ENCODE results near the gene NBEAL2.

Gene NBEAL2

DNA sequence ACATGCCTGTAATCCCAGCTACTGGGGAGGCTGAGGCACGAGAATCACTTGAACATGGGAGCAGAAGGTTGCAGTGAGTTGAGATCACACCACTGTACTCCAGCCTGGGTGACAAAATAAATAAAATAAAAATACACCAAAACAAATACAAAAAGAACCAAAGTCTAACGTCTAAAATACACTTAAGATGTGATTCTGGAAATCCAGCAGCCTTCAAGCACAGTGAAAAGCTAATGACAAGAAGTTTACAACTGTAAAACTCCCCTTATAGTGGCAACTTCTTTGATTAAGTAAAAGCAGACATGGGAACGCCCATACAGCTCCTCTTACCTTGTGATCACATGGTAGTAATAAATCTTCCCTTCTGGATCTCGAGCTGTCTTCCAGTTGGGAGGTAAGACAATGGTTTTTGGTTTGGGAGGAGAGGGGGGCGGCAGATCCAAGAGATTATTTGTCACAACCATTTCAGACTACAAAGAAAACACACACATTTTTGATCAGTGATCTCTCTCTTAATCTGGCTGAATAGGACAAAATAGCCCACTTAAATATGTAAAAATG is 62.8 kb downstream of the NBEAL2 start:
- DNase-seq (ENCODE audit: low spot score): no peak

DNA sequence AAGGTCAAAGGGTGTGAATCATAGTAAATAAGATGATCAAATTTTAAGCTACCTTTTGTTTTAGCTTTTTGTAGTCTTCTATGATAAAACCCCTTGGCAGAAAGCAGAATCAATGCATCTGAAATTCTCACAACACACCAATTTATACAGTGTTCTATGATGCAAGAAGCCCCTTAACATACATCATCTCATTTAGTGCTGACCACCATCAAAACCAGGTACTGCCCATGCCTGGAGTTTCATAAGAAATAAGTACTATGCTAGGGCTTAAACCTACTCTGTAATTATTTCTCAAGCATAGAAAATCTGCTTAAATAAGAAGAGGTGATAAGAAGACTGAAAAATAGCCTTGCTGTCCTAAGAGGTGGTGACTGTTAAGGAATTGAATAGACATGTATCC is 67.6 kb downstream of the NBEAL2 start:
- DNase-seq (ENCODE audit: low spot score): no peak

DNA sequence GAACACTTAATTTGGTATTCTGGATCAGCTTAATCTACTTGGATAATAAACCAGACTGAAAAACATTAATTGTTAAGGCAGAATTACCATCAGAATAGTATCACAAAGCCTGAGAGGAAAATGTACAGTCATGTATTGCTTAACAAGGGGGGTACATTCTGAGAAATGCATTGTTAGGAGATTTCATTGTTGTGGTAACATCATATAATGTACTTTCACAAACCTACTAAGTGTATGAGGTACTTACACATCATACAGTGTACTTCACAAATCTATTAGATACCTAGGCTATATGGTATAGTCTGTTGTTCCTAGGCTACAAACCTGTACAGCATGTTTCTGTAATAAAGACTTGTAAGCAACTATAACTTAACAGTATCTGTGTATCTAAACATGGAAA is 68.2 kb downstream of the NBEAL2 start:
- peak; percentile 8 for DNase-seq (ENCODE audit: low spot score)

DNA sequence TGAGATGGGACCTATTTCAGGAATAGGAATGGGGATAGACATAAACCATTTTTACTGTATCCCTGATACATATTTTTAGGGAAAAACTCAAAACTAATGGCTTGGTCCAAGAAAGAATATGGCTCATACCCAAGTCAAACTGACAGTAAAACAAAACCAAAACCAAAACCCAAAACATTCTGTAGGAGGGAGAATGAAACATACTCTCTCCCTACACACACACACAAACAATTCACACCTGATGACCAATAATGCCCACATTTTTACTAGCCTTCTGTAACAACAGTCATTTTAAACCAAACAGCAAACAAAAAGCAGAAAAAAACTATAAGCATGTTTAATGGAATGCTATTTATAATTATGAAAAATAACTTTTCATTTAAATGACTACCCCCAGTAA is 74.9 kb downstream of the NBEAL2 start:
- peak; percentile 6 for DNase-seq (ENCODE audit: low spot score)

DNA sequence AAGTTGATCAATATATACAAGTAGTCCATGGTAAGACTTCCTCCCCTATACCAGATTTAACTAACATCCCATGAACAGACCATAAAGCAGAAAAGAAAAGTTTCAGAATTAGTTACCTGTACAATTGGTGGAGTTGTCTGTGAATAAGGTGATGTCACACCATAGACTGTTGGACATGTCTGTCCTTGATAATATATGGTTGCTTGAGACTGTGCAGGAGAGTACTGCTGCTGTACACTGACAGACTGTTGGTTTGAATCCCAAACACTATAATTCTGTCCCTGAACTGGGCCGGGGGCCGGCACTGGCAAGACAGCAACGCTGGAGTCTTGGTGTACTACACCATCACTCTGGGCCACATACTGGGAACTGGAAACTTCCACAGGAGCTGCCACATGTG is 77.2 kb downstream of the NBEAL2 start:
- DNase-seq (ENCODE audit: low spot score): peak; percentile 4

DNA sequence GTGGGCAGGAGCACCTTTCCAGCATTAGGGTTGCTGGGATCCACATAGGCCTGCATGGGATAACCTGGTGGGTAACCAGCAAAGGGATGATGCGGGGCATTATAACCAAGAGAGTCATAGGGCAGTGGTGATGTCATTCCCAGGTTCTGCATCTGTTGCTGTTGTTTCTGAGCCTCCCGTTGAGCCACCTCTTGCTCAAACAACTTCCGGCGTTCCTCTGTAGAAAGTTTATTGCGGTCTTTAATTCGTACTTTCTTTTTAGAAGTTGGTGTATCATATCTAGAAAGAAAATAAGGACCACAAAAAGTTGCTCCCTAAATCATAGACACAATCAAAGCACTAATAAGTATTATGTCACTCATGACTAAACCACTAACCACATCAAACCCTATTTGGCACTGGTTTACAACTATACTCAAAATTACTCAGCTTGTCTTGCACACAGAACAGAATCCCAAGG is 77.8 kb downstream of the NBEAL2 start:
- peak; percentile 80 for DNase-seq (ENCODE audit: low spot score)

All from activated CD4-positive, alpha-beta T cell treated with anti-CD3 and anti-CD28 coated beads, Interleukin-2, Interleukin-4, amounts not matched to agents 100 ng/mL and 50 ng/mL, durations not matched to agents 16 hours and 8 hours (primary cell).